Psoas muscle (tissue), 8 donors: ENCODE data around the gene CADPS. TPM values are rescaled to one million over a fixed set of nuclear protein-coding genes. Genes with fewer than 3 reads are reported as not detected.

Experiments used
- ATAC-seq, 4 donors: fragments of 200-7000 bp; cut with Tn5 transposase; one replicate each; pipeline ENCODE4 v1.9.1; 2020; ENCODE audit warnings: moderate library complexity in 3 of 4, mild to moderate bottlenecking in 2 of 4
- DNase-seq, 2 donors: peaks; one replicate each; pipeline ENCODE4 v3.0.0-alpha.2; 2020
- H3K27ac ChIP-seq: fragments of 200-600 bp; one replicate; pipeline ENCODE4 v1.8.0; 2022
- H3K27me3 ChIP-seq, 3 donors: fragments of 200-600 bp in 1 of 3; one replicate each; pipeline versions ENCODE4 v1.6.1 to v1.8.0; 2013 to 2022; ENCODE audit warnings: low read length in 2 of 3, mild to moderate bottlenecking in 2 of 3, moderate library complexity in 1 of 3; ENCODE audit not compliant: insufficient read depth in 3 of 3
- H3K36me3 ChIP-seq, 2 donors: fragments of 200-600 bp in 1 of 2; one replicate each; pipeline versions ENCODE4 v1.6.1 to v1.8.0; 2013 to 2022; ENCODE audit warnings: low read depth in 1 of 2, mild to moderate bottlenecking in 1 of 2, moderate library complexity in 1 of 2; ENCODE audit not compliant: insufficient read depth in 1 of 2
- H3K4me1 ChIP-seq: fragments of 200-600 bp; one replicate; pipeline ENCODE4 v1.8.0; 2022
- H3K4me3 ChIP-seq: fragments of 200-600 bp; one replicate; pipeline ENCODE4 v1.8.0; 2022; ENCODE audit warnings: mild to moderate bottlenecking
- H3K9me3 ChIP-seq: fragments of 200-600 bp; one replicate; pipeline ENCODE4 v1.8.0; 2022
- CTCF ChIP-seq: fragments of 200-600 bp; IDR thresholded peaks from one replicate; pipeline ENCODE4 v1.8.0; 2022; ENCODE audit warnings: antibody characterized with exemption
- WGBS, 3 donors: extraction: QIAGEN DNeasy Blood & Tissue Kit; methylation state at CpG; one replicate each; pipeline versions ENCODE4 v1.1.6 to v1.1.7; 2013; 5-methylcytosine and 5-hydroxymethylcytosine counted together
- intact Hi-C, 2 donors: fragments of 100-400 bp; cut with DNase I; formaldehyde crosslinking; loops; one replicate each; pipeline versions ENCODE4 v1.11.0 to v1.14.2; 2022
- polyA plus RNA-seq, 3 donors: library from polyadenylated mRNA; stranded (reverse); fragments of 200-250 nt; gene quantifications; one replicate each; pipeline ENCODE4 v1.2.3, GENCODE V29; 2013
- total RNA-seq, 4 donors: library from RNA; stranded (reverse); fragmentation: NEBNext Ultra II Directional in 2 of 4; extraction: Animal tissue kit (Norgen Biotek cat#: 25700) in 2 of 4; gene quantifications; one replicate each; pipeline versions ENCODE4 v1.2.1 to v1.2.4, GENCODE V29; 2021 to 2023
- donor health status: healthy with polysubstance abuse.
- donor health status: DM: no; HTN: no; CAD: no; lungs with moderate emphysema.
- donor health status: Bipolar disorder and iron deficiency.
- donor health status: healthy.
- donor health status: DM: yes; HTN: yes; CAD: no.
- donor health status: DM: no; HTN: no; CAD: no.
- donor health status: DM: no; HTN: no; CAD: no.
- donor health status: DM: yes; HTN: yes; CAD: no.

CADPS gene
- total and polyA plus RNA-seq, 7 donors: 0.01 to 0.07 (median 0.04) TPM; not detected in 4

GRCh38 chr3:62919784-62920465, 44.7 kb upstream of the CADPS start:
- H3K36me3 ChIP-seq: no peaks in the 10 kb centered on the region
- H3K9me3 ChIP-seq: no peaks in the 10 kb centered on the region
- no peak for TF ChIP-seq CTCF
- H3K27me3 ChIP-seq: peaks cover 0 to 4% (median 0%) of the 10 kb centered on the region in 3 donors
- H3K4me3 ChIP-seq: no peak overlapping the region
- 71 to 76% (median 75%) methylated on average over 7 of the region's 7 CpGs for WGBS, 3 donors
- intact Hi-C loops: no loop called here
- no peak for DNase-seq
- no peak for ATAC-seq
- no peak overlapping the region for H3K27ac ChIP-seq
- no peaks in the 10 kb centered on the region for H3K4me1 ChIP-seq

- ATAC-seq (no peak), DNase-seq (no peak)
- intact Hi-C loops: no loop called here
- H3K9me3 ChIP-seq: no peaks in the 10 kb centered on the region
- H3K27ac ChIP-seq: no peak overlapping the region
- no peak overlapping the region for H3K4me3 ChIP-seq
- no peaks in the 10 kb centered on the region for H3K4me1 ChIP-seq
- H3K36me3 ChIP-seq: no peaks in the 10 kb centered on the region
- TF ChIP-seq CTCF: no peak
- 60 to 74% (median 70%) methylated on average over 2 of the region's 2 CpGs for WGBS, 3 donors
- H3K27me3 ChIP-seq: peaks cover 0 to 4% (median 0%) of the 10 kb centered on the region in 3 donors
These were observed 43.6 kb upstream of the CADPS start for GRCh38 chr3:62918777-62919176.

- intact Hi-C loops: no loop called here
- ATAC-seq (no peak), DNase-seq (no peak)
- Histone ChIP-seq H3K36me3 (no peaks in the 10 kb centered on the region), H3K27ac (no peak overlapping the region), H3K9me3 (no peaks in the 10 kb centered on the region), H3K27me3 (peaks cover 0 to 4% (median 0%) of the 10 kb centered on the region in 3 donors), H3K4me3 (no peak overlapping the region), H3K4me1 (no peaks in the 10 kb centered on the region)
- WGBS, 3 donors: 58 to 63% (median 58%) methylated on average over 1 of the region's 1 CpG
- TF ChIP-seq CTCF: no peak
These were observed 42.9 kb upstream of the CADPS start for GRCh38 chr3:62918131-62918530.

- no peak for TF ChIP-seq CTCF
- ATAC-seq (no peak), DNase-seq (no peak)
- Histone ChIP-seq H3K36me3 (no peaks in the 10 kb centered on the region), H3K27ac (no peak overlapping the region), H3K27me3 (no peaks in the 10 kb centered on the region), H3K4me3 (no peak overlapping the region), H3K4me1 (no peaks in the 10 kb centered on the region), H3K9me3 (no peaks in the 10 kb centered on the region)
- intact Hi-C loops: no loop called here
These were observed 36.3 kb upstream of the CADPS start for GRCh38 chr3:62911526-62911925.

GRCh38 chr3:62905331-62905730, 30.1 kb upstream of the CADPS start:
- intact Hi-C loops: no loop called here
- no peak for ATAC-seq
- no peaks in the 10 kb centered on the region for H3K9me3 ChIP-seq
- H3K36me3 ChIP-seq: no peaks in the 10 kb centered on the region
- DNase-seq: no peak
- H3K4me3 ChIP-seq: no peak overlapping the region
- no peak overlapping the region for H3K27ac ChIP-seq
- H3K27me3 ChIP-seq: no peaks in the 10 kb centered on the region
- no peak for TF ChIP-seq CTCF
- no peaks in the 10 kb centered on the region for H3K4me1 ChIP-seq
